IMR-90 (cell line): Measurements from ENCODE around the gene TUBGCP6. TPM values are rescaled to one million over a fixed set of nuclear protein-coding genes. Genes with fewer than 3 reads are reported as not detected.

ENCODE experiments used
- ATAC-seq: fragments of 200-7000 bp; cut with Tn5 transposase; 2 replicates; pipeline ENCODE4 v1.9.1; 2020; ENCODE audit warnings: low read depth, mild to moderate bottlenecking, moderate library complexity
- BruUV-seq: library from RNA; stranded (reverse); fragments of 400-500 nt; replicated peaks from 2 replicates; lab custom pipeline; 2021; lab: Mats Ljungman, UMichigan
- CTCF ChIA-PET: fragments of 300-600 bp; formaldehyde crosslinking; extraction: SDS; loops from one replicate; lab custom pipeline; 2021; ENCODE audit warnings: antibody characterized with exemption; lab: Yijun Ruan, JAX
- POLR2A ChIA-PET: fragments of 300-600 bp; sonication (Branson Sonifier 250); formaldehyde crosslinking; loops from one replicate; lab custom pipeline; 2022; ENCODE audit warnings: antibody characterized with exemption; ENCODE audit not compliant: unreplicated experiment; lab: Charles Lee
- DNase-seq: peaks from one replicate; pipeline ENCODE4 v3.0.0; 2013
- H2AFZ ChIP-seq: replicated peaks from 2 replicates; pipeline ENCODE3; 2013; ENCODE audit warnings: low read length, mild to moderate bottlenecking; ENCODE audit not compliant: poor library complexity
- H2AK5ac ChIP-seq: 2 replicates; pipeline ENCODE4 v1.6.1; 2013; ENCODE audit warnings: low read depth, low read length, inconsistent platforms
- H2AK9ac ChIP-seq: replicated peaks from 2 replicates; pipeline ENCODE3; 2013; ENCODE audit warnings: mild to moderate bottlenecking, low read depth, low read length, moderate library complexity; ENCODE audit not compliant: poor library complexity
- H2BK120ac ChIP-seq: 2 replicates; pipeline ENCODE4 v1.6.1; 2013; ENCODE audit warnings: low read depth, low read length, inconsistent platforms
- H2BK15ac ChIP-seq: 3 replicates; pipeline ENCODE4 v1.6.1; 2013; ENCODE audit warnings: low read depth, low read length, inconsistent platforms
- H2BK20ac ChIP-seq: 2 replicates; pipeline ENCODE4 v1.6.1; 2013; ENCODE audit warnings: low read depth, mild to moderate bottlenecking, inconsistent platforms, low read length, moderate library complexity
- H2BK5ac ChIP-seq: 2 replicates; pipeline ENCODE4 v1.6.1; 2013; ENCODE audit warnings: mild to moderate bottlenecking, low read depth, low read length, inconsistent platforms; ENCODE audit not compliant: poor library complexity, severe bottlenecking
- H3K14ac ChIP-seq: replicated peaks from 2 replicates; pipeline ENCODE4 v1.6.1; 2013; ENCODE audit warnings: low read depth, low read length, inconsistent platforms
- H3K18ac ChIP-seq: 2 replicates; pipeline ENCODE4 v1.6.1; 2013; ENCODE audit warnings: low read depth, low read length, control low read depth
- H3K23ac ChIP-seq: 2 replicates; pipeline ENCODE4 v1.6.1; 2013; ENCODE audit warnings: low read depth, low read length, inconsistent platforms
- H3K27ac ChIP-seq: 2 replicates; pipeline ENCODE4 v1.5.1; 2013; ENCODE audit warnings: mild to moderate bottlenecking, control low read depth, low read length; ENCODE audit not compliant: insufficient read depth
- H3K27me3 ChIP-seq: 2 replicates; pipeline ENCODE4 v1.6.1; 2013; ENCODE audit warnings: low read length; ENCODE audit not compliant: control insufficient read depth, insufficient read depth
- H3K36me3 ChIP-seq: 2 replicates; pipeline ENCODE4 v1.6.1; 2013; ENCODE audit warnings: low read length, mixed read lengths; ENCODE audit not compliant: control insufficient read depth, insufficient read depth
- H3K4ac ChIP-seq: 2 replicates; pipeline ENCODE4 v1.6.1; 2013; ENCODE audit warnings: low read depth, low read length, inconsistent platforms
- H3K4me1 ChIP-seq: 2 replicates; pipeline ENCODE4 v1.6.1; 2013; ENCODE audit warnings: low read length, mixed read lengths; ENCODE audit not compliant: control insufficient read depth, insufficient read depth
- H3K4me2 ChIP-seq: 2 replicates; pipeline ENCODE4 v1.6.1; 2013; ENCODE audit warnings: low read depth, mild to moderate bottlenecking, control low read depth, low read length, moderate library complexity
- H3K4me3 ChIP-seq: 2 replicates; pipeline ENCODE4 v1.5.1; 2013; ENCODE audit warnings: low read depth, mild to moderate bottlenecking, control low read depth, low read length, moderate library complexity; ENCODE audit not compliant: insufficient read depth
- H3K56ac ChIP-seq: 2 replicates; pipeline ENCODE4 v1.6.1; 2013; ENCODE audit warnings: low read length, inconsistent platforms; ENCODE audit not compliant: insufficient read depth; ENCODE audit errors: extremely low read depth
- H3K79me1 ChIP-seq, 2 experiments: 2 replicates each; pipeline ENCODE4 v1.6.1; 2013; ENCODE audit warnings: low read length in 2 of 2, inconsistent platforms in 1 of 2, low read depth in 1 of 2
- H3K9ac ChIP-seq: 2 replicates; pipeline ENCODE4 v1.6.1; 2013; ENCODE audit warnings: low read depth, low read length, control low read depth
- H3K9me1 ChIP-seq: 2 replicates; pipeline ENCODE4 v1.6.1; 2013; ENCODE audit warnings: low read length, inconsistent platforms; ENCODE audit not compliant: insufficient read depth
- H3K9me3 ChIP-seq: 2 replicates; pipeline ENCODE4 v1.6.1; 2013; ENCODE audit warnings: low read length; ENCODE audit not compliant: control insufficient read depth, insufficient read depth
- H4K20me1 ChIP-seq: 2 replicates; pipeline ENCODE4 v1.6.1; 2013; ENCODE audit warnings: low read length, inconsistent platforms; ENCODE audit not compliant: insufficient read depth
- H4K5ac ChIP-seq: 2 replicates; pipeline ENCODE4 v1.6.1; 2013; ENCODE audit warnings: mild to moderate bottlenecking, low read depth, low read length, control low read depth
- H4K8ac ChIP-seq, 2 experiments: 2 replicates each; pipeline ENCODE4 v1.6.1; 2013; ENCODE audit warnings: low read depth in 2 of 2, low read length in 2 of 2, control low read depth in 1 of 2, inconsistent platforms in 1 of 2
- H4K91ac ChIP-seq: 2 replicates; pipeline ENCODE4 v1.6.1; 2013; ENCODE audit warnings: low read depth, low read length, inconsistent platforms; ENCODE audit not compliant: insufficient read depth
- BHLHE40 ChIP-seq: fragments of 150-350 bp; IDR thresholded peaks from 2 replicates; pipeline ENCODE4 v1.6.1; 2016; ENCODE audit warnings: mild to moderate bottlenecking, low read depth, low read length
- CHD1 ChIP-seq: IDR thresholded peaks from 2 replicates; pipeline ENCODE4 v1.6.1; 2012; ENCODE audit warnings: low read depth, low read length, improper control_type of control experiment
- MAZ ChIP-seq: IDR thresholded peaks from 2 replicates; pipeline ENCODE4 v1.6.1; 2012; ENCODE audit warnings: low read depth, mild to moderate bottlenecking, low read length, improper control_type of control experiment, moderate library complexity, borderline replicate concordance
- RAD21 ChIP-seq: IDR thresholded peaks from 2 replicates; pipeline ENCODE4 v1.6.1; 2012; ENCODE audit warnings: low read length, improper control_type of control experiment
- RCOR1 ChIP-seq: IDR thresholded peaks from 2 replicates; pipeline ENCODE4 v1.6.1; 2012; ENCODE audit warnings: mild to moderate bottlenecking, low read length, improper control_type of control experiment; ENCODE audit not compliant: insufficient replicate concordance
- RFX5 ChIP-seq: IDR thresholded peaks from 2 replicates; pipeline ENCODE4 v1.8.0; 2012; ENCODE audit warnings: low read depth, mild to moderate bottlenecking, low read length, moderate library complexity
- WGBS, 2 experiments: methylation state at CpG; one replicate each; pipeline versions ENCODE4 v1.1.5 to v1.1.7; 2013; ENCODE audit warnings: missing lambda C conversion rate in 2 of 2; ENCODE audit not compliant: insufficient read length in 1 of 2; ENCODE audit errors: extremely low coverage in 2 of 2; 5-methylcytosine and 5-hydroxymethylcytosine counted together
- dilution Hi-C: fragments of 300-500 bp; cut with HindIII; formaldehyde crosslinking; loops from one replicate; pipeline ENCODE4 v1.14.3; 2018; ENCODE audit warnings: low sequenced_read_pairs; ENCODE audit not compliant: unreplicated experiment
- in situ Hi-C: fragments of 300-500 bp; cut with MboI; formaldehyde crosslinking; loops from 3 replicates; pipeline ENCODE4 v1.14.3; 2019; ENCODE audit warnings: low sequenced_read_pairs, inconsistent platforms, mixed read lengths
- intact Hi-C: fragments of 100-400 bp; cut with micrococcal nuclease; formaldehyde crosslinking; loops from 2 replicates; pipeline ENCODE4 v1.10.0; 2022
- polyA plus RNA-seq, 3 experiments: library from polyadenylated mRNA; depleted of rRNA; stranded (reverse); fragments of >200 nt; gene quantifications; 2 replicates each; pipeline ENCODE4 v1.2.3, GENCODE V29; 2012; ENCODE audit warnings: low replicate concordance in 1 of 3
- total RNA-seq: library from RNA; depleted of rRNA; stranded (reverse); fragments of >200 nt; gene quantifications from 2 replicates; pipeline ENCODE4 v1.2.3, GENCODE V29; 2012
- TF ChIP-seq, protein P1 (sequence below): fragments of 150-350 bp; IDR thresholded peaks from 2 replicates; pipeline ENCODE4 v1.6.1; 2016; ENCODE audit warnings: low read depth, mild to moderate bottlenecking, low read length, moderate library complexity, borderline replicate concordance

The TUBGCP6 gene
- total and polyA plus RNA-seq, 2 of the 4 experiments (the other 2 are of a cell fraction): 10.8 to 28.6 TPM

DNA sequence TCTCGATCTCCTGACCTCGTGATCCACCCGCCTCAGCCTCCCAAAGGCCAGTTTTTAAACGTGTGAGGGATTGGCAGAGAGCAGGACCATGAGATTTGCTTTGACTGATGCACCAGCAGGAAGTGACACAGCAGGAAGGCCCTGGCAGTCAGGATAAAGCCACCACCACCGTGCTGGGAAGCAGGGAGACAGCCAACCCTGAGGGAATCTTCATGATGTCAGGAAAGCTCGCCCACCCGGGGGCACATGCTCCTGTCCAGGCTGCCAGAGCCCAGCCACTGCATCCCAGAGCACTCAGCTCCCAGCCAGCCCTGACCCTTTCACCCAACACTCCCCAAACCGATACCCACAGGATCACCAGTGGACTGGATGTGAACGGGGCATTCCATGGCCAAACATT lies 6.1 kb downstream of the TUBGCP6 start:
- Histone ChIP-seq H3K56ac (no peak overlapping the region), H4K91ac (no peak overlapping the region), H3K79me1 (peaks cover 24 to 71% of the 10 kb centered on the region in 2 experiments), H3K23ac (no peak overlapping the region), H3K4me2 (no peak overlapping the region), H3K27me3 (no peaks in the 10 kb centered on the region), H3K9ac (no peak overlapping the region), H3K36me3 (peaks cover 21% of the 10 kb centered on the region), H4K5ac (no peak overlapping the region), H3K18ac (no peak overlapping the region), H2BK5ac (no peak overlapping the region), H2BK15ac (no peak overlapping the region), H3K9me3 (no peaks in the 10 kb centered on the region), H3K4me1 (peaks cover 2% of the 10 kb centered on the region; the same call in 1 of the 2 replicates), H3K9me1 (peaks cover 14% of the 10 kb centered on the region), H4K8ac (no peak overlapping the region), H2AFZ (no peak overlapping the region), H3K4me3 (no peak overlapping the region), H4K20me1 (peaks cover 64% of the 10 kb centered on the region), H3K27ac (no peak overlapping the region), H3K14ac (no peak overlapping the region), H2BK20ac (no peak overlapping the region), H2BK120ac (no peak overlapping the region), H2AK5ac (no peak overlapping the region), H2AK9ac (no peak overlapping the region), H3K4ac (no peak overlapping the region)
- WGBS, 2 experiments: 89% methylated on average over 6 of the region's 9 CpGs; no CpG with 5 or more reads in 1 of the 2 experiments
- no peak for TF ChIP-seq RCOR1
- TF ChIP-seq, protein P1, sequence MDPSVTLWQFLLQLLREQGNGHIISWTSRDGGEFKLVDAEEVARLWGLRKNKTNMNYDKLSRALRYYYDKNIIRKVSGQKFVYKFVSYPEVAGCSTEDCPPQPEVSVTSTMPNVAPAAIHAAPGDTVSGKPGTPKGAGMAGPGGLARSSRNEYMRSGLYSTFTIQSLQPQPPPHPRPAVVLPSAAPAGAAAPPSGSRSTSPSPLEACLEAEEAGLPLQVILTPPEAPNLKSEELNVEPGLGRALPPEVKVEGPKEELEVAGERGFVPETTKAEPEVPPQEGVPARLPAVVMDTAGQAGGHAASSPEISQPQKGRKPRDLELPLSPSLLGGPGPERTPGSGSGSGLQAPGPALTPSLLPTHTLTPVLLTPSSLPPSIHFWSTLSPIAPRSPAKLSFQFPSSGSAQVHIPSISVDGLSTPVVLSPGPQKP: no peak
- TF ChIP-seq RAD21: no peak
- no peak for TF ChIP-seq MAZ
- TF ChIP-seq CHD1: no peak
- TF ChIP-seq RFX5: no peak
- TF ChIP-seq BHLHE40: no peak
- ChIA-PET POLR2A (no interaction called here), CTCF (no interaction called here)
- in situ Hi-C loops: no loop called here
- dilution Hi-C loops: no loop called here
- ATAC-seq (no peak), DNase-seq (no peak)
- intact Hi-C loops: no loop called here
- no TSS peak for BruUV-seq
